Erythroblast (primary cell): ENCODE measurements around the gene SLPI.

Experiments used
- GATA1 ChIP-seq: IDR thresholded peaks from 2 replicates; pipeline ENCODE4 v1.6.1; 2011; ENCODE audit warnings: low read depth, mild to moderate bottlenecking, control low read depth, low read length, moderate library complexity
- POLR2A ChIP-seq: IDR thresholded peaks from 2 replicates; pipeline ENCODE4 v1.6.1; 2011; ENCODE audit warnings: mild to moderate bottlenecking, low read length

DNA sequence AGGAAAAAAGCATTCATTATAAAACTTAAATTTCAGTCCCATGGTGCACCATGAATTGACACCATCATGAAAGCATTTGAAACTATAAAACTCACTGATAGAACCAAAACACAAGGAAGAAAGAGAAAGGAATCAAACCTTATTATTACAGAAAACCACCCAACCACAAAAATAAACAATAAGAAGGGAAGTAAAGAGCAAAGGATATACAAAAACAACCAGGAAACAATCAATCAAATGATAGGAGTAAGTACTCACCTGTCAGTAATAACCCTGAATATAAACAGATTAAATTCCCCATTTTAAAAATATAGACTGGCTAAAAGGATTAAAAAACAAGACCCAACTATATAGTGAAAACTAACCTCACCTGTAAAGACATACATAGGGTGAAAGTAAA is 5.8 kb downstream of the SLPI start:
- TF ChIP-seq POLR2A: no peak
- no peak for TF ChIP-seq GATA1
